Dermis lymphatic vessel endothelial cell (primary cell): ENCODE measurements around the gene SLC44A3. TPM values are rescaled to one million over a fixed set of nuclear protein-coding genes. Genes with fewer than 3 reads are reported as not detected.

Experiments
- total RNA-seq: library from RNA; depleted of rRNA; stranded (reverse); fragments of >200 nt; gene quantifications from 2 replicates; pipeline ENCODE4 v1.2.1, GENCODE V29; 2014

The SLC44A3 gene
- 3.6 and 4.1 TPM in 2 replicates for total RNA-seq

DNA sequence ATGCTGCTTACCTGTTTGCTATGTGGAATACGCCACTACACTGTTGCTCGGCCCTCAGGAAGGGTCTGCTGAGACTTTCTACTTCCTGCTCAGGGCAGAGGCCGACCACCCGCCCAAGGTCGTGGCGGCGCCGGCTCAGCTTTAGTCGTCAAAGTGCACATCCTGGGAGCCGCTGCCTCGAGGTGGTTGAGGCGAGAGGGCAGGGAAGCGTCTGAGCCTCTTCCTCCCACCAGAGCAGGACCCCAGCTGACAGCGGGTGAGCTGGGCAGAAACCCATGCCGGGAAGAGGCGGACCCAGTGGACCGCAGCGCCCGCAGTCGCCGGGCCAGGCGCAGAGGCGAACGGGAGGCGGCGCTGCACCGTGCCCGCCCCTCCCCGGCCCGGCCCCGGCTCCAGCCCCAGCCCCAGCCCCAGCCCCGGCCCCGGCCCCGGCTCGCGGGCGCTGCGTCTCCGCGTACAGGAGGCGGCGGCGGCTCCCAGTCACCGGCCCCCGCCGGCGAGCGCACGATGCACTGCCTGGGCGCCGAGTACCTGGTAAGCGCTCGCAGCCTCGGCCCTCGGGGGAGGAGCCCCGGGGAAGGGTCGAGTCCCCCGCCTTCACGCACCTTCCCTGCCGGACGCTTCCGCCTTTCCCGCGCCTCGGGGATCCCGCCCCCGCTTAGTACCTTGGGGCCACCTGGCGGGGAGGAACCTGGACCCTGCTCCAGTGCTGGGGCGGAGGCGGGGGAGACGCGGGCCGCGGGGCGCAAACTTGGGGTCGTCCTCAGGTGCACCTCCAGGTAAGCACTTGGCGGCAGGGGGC, at the start of gene SLC44A3:
TSS of gene SLC44A3 (plus strand) at position 413 of the 802 bp plus-strand sequence. CDS start at position 508, 95 bp downstream.

DNA sequence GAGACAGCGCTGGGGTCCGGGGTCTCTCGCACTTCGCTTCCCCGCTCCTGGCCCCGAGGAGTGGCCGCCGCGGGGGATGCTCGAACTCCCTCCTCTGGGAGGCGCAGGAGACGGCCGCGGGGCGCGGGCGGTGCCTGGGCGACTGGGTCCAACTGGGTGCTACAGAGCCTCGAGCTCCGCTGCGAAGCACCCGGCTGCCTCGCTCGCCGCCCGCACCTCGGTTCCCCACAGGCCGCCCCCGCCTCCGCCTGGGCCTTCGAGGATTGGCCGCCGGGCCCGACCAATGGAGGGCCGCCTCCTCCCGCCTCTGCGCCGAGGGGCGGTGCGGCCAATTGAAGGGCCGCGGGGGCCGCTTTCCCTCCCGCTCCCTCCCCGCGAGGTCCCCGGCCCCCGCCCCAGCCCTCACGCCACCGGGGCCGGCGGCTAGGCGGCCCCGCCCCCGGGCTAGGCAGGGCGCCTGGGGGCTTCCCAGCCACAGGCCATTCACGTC, 106.8 kb downstream of the SLC44A3 start, which contains the start of gene CNN3:
TSS of gene CNN3 (minus strand) at position 196 of the 490 bp plus-strand sequence. CDS start 216 bp downstream, outside the sequence.

Other genes starting within 250 kb of the SLC44A3 start
- gene CNN3, start 106.8 kb downstream of the SLC44A3 start, total RNA-seq: 695 and 882 TPM in 2 replicates